K562 (cell line): Measurements from ENCODE around the gene ABHD16A. TPM values are rescaled to one million over a fixed set of nuclear protein-coding genes. Genes with fewer than 3 reads are reported as not detected.

ENCODE experiments used
- CREB3 ChIP-seq: fragments of 450-650 bp; conservative IDR thresholded peaks from 2 replicates; pipeline ENCODE4 v1.6.1; 2016; ENCODE audit warnings: missing genetic modification characterization, low read depth, mild to moderate bottlenecking, missing compliant biosample characterization, moderate library complexity
- E2F1 ChIP-seq: sonication (generic); formaldehyde crosslinking; IDR thresholded peaks from 2 replicates; pipeline ENCODE4 v1.8.1; 2023; ENCODE audit warnings: mild to moderate bottlenecking, missing genetic modification reagents, moderate library complexity
- ELF4 ChIP-seq: fragments of 450-650 bp; formaldehyde crosslinking; IDR thresholded peaks from 2 replicates; pipeline ENCODE4 v1.4.0; 2022; ENCODE audit warnings: missing genetic modification characterization
- GTF2B ChIP-seq: IDR thresholded peaks from 2 replicates; pipeline ENCODE4 v1.6.1; 2011; ENCODE audit not compliant: insufficient read length; ENCODE audit errors: extremely low read depth
- POU5F1 ChIP-seq: fragments of 150-350 bp; IDR thresholded peaks from 2 replicates; pipeline ENCODE4 v1.6.1; 2014; ENCODE audit warnings: borderline replicate concordance, low read length, low read depth, mild to moderate bottlenecking; ENCODE audit not compliant: partially characterized antibody
- PRMT5 ChIP-seq: sonication (generic); formaldehyde crosslinking; IDR thresholded peaks from 2 replicates; pipeline ENCODE4 v1.5.0; 2020; ENCODE audit warnings: missing genetic modification reagents
- SETDB1 ChIP-seq: IDR thresholded peaks from one replicate; pipeline ENCODE4 v1.6.1; 2012; ENCODE audit warnings: low read length, control low read depth, inconsistent platforms
- SMC3 ChIP-seq: conservative IDR thresholded peaks from 2 replicates; pipeline ENCODE4 v1.6.1; 2011; ENCODE audit warnings: low read depth, low read length, improper control_type of control experiment; ENCODE audit not compliant: insufficient read depth
- SP2 ChIP-seq: IDR thresholded peaks from 2 replicates; pipeline ENCODE4 v1.6.1; 2011; ENCODE audit warnings: mild to moderate bottlenecking, low read depth, low read length, moderate library complexity; ENCODE audit not compliant: poor library complexity, severe bottlenecking; ENCODE audit errors: extremely low read depth
- THRB ChIP-seq: fragments of 450-650 bp; formaldehyde crosslinking; conservative IDR thresholded peaks from 2 replicates; pipeline ENCODE4 v1.4.0; 2022; ENCODE audit warnings: mild to moderate bottlenecking, missing genetic modification characterization
- ZNF175 ChIP-seq: fragments of 200-800 bp; sonication (Bioruptor generic); IDR thresholded peaks from 2 replicates; pipeline ENCODE4 v1.6.1; 2016; ENCODE audit warnings: low read depth, mild to moderate bottlenecking, missing genetic modification characterization, missing compliant biosample characterization
- ZNF253 ChIP-seq: fragments of 250-450 bp; sonication (Bioruptor Pico); conservative IDR thresholded peaks from 2 replicates; pipeline ENCODE4 v1.6.1; 2021; ENCODE audit warnings: mild to moderate bottlenecking
- ZNF717 ChIP-seq: fragments of 250-450 bp; sonication (Bioruptor Pico); IDR thresholded peaks from 2 replicates; pipeline ENCODE4 v1.5.0; 2021
- ZNF766 ChIP-seq: fragments of 200-800 bp; sonication (Bioruptor generic); conservative IDR thresholded peaks from 2 replicates; pipeline ENCODE4 v1.6.1; 2016; ENCODE audit warnings: missing genetic modification characterization, missing compliant biosample characterization
- polyA plus RNA-seq, 8 experiments: library from polyadenylated mRNA; depleted of rRNA in 4 of 8; stranded (reverse) in 5 of 8; unstranded in 3 of 8; fragments of >200 nt; fragmentation: Nextera tagmentation in 2 of 8; fragmentation: Illumina TruSeq in 1 of 8; extraction: Ambion mirVana in 2 of 8; extraction: Trizol in 1 of 8; gene quantifications; 2 replicates each; pipeline versions ENCODE4 v1.2.1 to v1.2.3, GENCODE V29; 2011 to 2014; ENCODE audit warnings: inconsistent platforms in 1 of 8, missing spikeins in 1 of 8
- total RNA-seq, 7 experiments: library from RNA; depleted of rRNA in 6 of 7; stranded (reverse); fragments of >200 nt in 6 of 7; fragmentation: Illumina TruSeq in 2 of 7; extraction: Trizol in 2 of 7; gene quantifications; 2 replicates each; pipeline versions ENCODE4 v1.2.1 to v1.2.3, GENCODE V29; 2011 to 2021; ENCODE audit warnings: low replicate concordance in 1 of 7
- TF ChIP-seq, protein P1 (sequence below): sonication (generic); formaldehyde crosslinking; IDR thresholded peaks from 2 replicates; pipeline ENCODE4 v1.8.0; 2023; ENCODE audit warnings: mild to moderate bottlenecking, missing genetic modification reagents
- TF ChIP-seq, protein P2 (sequence below): fragments of 450-650 bp; IDR thresholded peaks from 2 replicates; pipeline ENCODE4 v1.6.1; 2016; ENCODE audit warnings: missing biosample characterization, missing genetic modification characterization

ABHD16A gene
- total and polyA plus RNA-seq, 9 of the 15 experiments (the other 6 are each of a cell fraction or from before 2014, with no cell fraction given): 25.8 to 120 (median 81.6) TPM

DNA sequence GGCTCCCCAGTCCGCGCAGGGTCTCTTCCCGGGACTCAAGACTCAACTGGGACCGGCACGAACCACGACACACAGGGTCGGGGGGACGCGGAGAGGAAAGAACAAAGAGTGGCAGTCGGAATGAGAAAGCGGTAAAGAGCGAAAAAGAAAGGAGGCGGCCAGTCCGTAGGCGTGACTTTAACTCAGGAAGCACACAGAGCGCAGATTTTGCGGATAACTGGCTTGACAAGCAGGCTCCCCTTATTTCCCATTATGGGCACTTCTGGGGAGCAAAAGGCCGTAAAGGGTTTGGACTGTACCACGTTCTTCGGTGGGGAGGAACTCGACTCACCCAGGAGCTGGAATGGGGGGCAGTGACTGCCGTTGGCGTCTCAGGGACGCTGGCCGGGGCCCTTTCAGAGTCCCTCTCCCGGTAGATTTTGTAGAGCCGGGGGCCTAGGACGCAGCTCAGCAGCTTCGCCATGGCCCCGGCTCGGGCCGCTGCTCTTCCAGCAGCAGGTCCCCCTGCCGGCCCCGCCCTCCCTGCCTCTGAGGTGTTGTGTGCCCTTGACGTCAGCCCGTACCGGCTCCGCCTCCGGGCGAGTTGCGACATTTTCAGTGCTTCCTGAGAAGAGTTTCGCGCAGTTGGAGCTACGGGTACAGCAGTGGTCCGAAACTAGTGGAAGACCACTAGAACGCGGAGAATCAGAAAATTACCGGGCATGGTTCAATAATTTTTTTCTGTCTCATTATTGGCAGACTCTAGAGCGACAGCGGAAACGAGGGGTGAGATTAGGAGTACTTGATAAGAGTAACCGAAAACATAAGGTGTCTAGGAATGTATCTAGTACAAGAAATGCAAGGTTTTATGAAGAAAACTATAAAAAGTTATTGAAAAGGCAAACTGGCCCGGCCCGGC is at the start of gene ABHD16A (continued):
- TF ChIP-seq, protein P1, sequence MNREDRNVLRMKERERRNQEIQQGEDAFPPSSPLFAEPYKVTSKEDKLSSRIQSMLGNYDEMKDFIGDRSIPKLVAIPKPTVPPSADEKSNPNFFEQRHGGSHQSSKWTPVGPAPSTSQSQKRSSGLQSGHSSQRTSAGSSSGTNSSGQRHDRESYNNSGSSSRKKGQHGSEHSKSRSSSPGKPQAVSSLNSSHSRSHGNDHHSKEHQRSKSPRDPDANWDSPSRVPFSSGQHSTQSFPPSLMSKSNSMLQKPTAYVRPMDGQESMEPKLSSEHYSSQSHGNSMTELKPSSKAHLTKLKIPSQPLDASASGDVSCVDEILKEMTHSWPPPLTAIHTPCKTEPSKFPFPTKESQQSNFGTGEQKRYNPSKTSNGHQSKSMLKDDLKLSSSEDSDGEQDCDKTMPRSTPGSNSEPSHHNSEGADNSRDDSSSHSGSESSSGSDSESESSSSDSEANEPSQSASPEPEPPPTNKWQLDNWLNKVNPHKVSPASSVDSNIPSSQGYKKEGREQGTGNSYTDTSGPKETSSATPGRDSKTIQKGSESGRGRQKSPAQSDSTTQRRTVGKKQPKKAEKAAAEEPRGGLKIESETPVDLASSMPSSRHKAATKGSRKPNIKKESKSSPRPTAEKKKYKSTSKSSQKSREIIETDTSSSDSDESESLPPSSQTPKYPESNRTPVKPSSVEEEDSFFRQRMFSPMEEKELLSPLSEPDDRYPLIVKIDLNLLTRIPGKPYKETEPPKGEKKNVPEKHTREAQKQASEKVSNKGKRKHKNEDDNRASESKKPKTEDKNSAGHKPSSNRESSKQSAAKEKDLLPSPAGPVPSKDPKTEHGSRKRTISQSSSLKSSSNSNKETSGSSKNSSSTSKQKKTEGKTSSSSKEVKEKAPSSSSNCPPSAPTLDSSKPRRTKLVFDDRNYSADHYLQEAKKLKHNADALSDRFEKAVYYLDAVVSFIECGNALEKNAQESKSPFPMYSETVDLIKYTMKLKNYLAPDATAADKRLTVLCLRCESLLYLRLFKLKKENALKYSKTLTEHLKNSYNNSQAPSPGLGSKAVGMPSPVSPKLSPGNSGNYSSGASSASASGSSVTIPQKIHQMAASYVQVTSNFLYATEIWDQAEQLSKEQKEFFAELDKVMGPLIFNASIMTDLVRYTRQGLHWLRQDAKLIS (CRISPR knock-in tag): peak; percentile 85
- peak; percentile 78 for TF ChIP-seq ZNF175 (CRISPR knock-in tag)
- TF ChIP-seq CREB3 (tag): no peak; the same call in 1 of the 2 replicates
- TF ChIP-seq ZNF717: no peak; the same call in 1 of the 2 replicates
- no peak for TF ChIP-seq ELF4
- no peak for TF ChIP-seq ZNF253 (CRISPR knock-in tag)
- peak; percentile 99 for TF ChIP-seq POU5F1
- peak; percentile 91; the same call in 1 of the 2 replicates for TF ChIP-seq PRMT5 (CRISPR knock-in tag)
- TF ChIP-seq SMC3: no peak; the same call in 1 of the 2 replicates
- TF ChIP-seq, protein P2, sequence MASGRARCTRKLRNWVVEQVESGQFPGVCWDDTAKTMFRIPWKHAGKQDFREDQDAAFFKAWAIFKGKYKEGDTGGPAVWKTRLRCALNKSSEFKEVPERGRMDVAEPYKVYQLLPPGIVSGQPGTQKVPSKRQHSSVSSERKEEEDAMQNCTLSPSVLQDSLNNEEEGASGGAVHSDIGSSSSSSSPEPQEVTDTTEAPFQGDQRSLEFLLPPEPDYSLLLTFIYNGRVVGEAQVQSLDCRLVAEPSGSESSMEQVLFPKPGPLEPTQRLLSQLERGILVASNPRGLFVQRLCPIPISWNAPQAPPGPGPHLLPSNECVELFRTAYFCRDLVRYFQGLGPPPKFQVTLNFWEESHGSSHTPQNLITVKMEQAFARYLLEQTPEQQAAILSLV (tag): peak; percentile 84
- TF ChIP-seq SP2: no peak
- 0 out of 2 replicates have a peak, but pooled peaks have one; percentile 11 for TF ChIP-seq THRB
- 0 out of 2 replicates have a peak, but pooled peaks have one; percentile 91 for TF ChIP-seq ZNF766
- peak; percentile 41 for TF ChIP-seq SETDB1
- peak; percentile 45 for TF ChIP-seq GTF2B
- peak; percentile 3; the same call in 1 of the 2 replicates for TF ChIP-seq E2F1 (CRISPR knock-in tag)
